SU-DHL-6 (cell line): ENCODE data around the gene TMEM97.

Experiments
- H2AFZ ChIP-seq: fragments of 200-600 bp; sonication (generic); 2 replicates; pipeline ENCODE4 v1.6.1; 2014; ENCODE audit warnings: low read depth, mild to moderate bottlenecking, moderate library complexity, mixed read lengths, antibody characterized with exemption, low read length; ENCODE audit not compliant: severe bottlenecking
- H3F3A ChIP-seq: fragments of 200-600 bp; shearing (Covaris generic); 2 replicates; pipeline ENCODE4 v1.6.0; 2016; ENCODE audit warnings: antibody characterized with exemption, mild to moderate bottlenecking; ENCODE audit not compliant: insufficient read depth
- H3K27ac ChIP-seq: fragments of 200-600 bp; sonication (generic); 2 replicates; pipeline ENCODE4 v1.5.1; 2016; ENCODE audit warnings: low read depth, mild to moderate bottlenecking, low read length, moderate library complexity, mixed read lengths
- H3K27me3 ChIP-seq: fragments of 200-600 bp; sonication (generic), shearing (Covaris generic); 2 replicates; pipeline ENCODE4 v1.6.0; 2014; ENCODE audit warnings: mild to moderate bottlenecking, low read length
- H3K36me3 ChIP-seq: fragments of 200-600 bp; sonication (generic); 2 replicates; pipeline ENCODE4 v1.6.1; 2014; ENCODE audit warnings: mild to moderate bottlenecking, low read length, mixed read lengths
- H3K4me2 ChIP-seq: fragments of 300-600, 200-600 bp; shearing (Covaris generic), sonication (generic); 2 replicates; pipeline ENCODE4 v1.6.0; 2014; ENCODE audit warnings: low read length, low read depth, mild to moderate bottlenecking; ENCODE audit not compliant: poor library complexity, severe bottlenecking
- H3K4me3 ChIP-seq: fragments of 200-600 bp; sonication (generic); 2 replicates; pipeline ENCODE4 v1.5.1; 2014; ENCODE audit warnings: antibody characterized with exemption, low read length, mild to moderate bottlenecking, mixed read lengths; ENCODE audit not compliant: insufficient read depth, poor library complexity, severe bottlenecking
- H3K79me2 ChIP-seq: fragments of 200-600 bp; sonication (generic); 2 replicates; pipeline ENCODE4 v1.6.1; 2014; ENCODE audit warnings: mild to moderate bottlenecking, low read length, moderate library complexity; ENCODE audit not compliant: insufficient read depth
- H3K9ac ChIP-seq: fragments of 200-600 bp; sonication (generic); 2 replicates; pipeline ENCODE4 v1.7.0; 2014; ENCODE audit warnings: mild to moderate bottlenecking, low read length
- H3K9me2 ChIP-seq: fragments of 200-600 bp; sonication (generic); replicated peaks from 2 replicates; pipeline ENCODE4 v1.6.1; 2014; ENCODE audit warnings: low read length; ENCODE audit not compliant: insufficient read depth
- H3K9me3 ChIP-seq: fragments of 200-600 bp; sonication (generic); 2 replicates; pipeline ENCODE4 v1.6.1; 2014; ENCODE audit warnings: low read length, mixed read lengths; ENCODE audit not compliant: insufficient read depth
- H4K20me1 ChIP-seq: fragments of 200-600 bp; sonication (generic); 2 replicates; pipeline ENCODE4 v1.6.1; 2014; ENCODE audit warnings: low read depth, mild to moderate bottlenecking, antibody characterized with exemption, low read length, moderate library complexity, mixed read lengths
- EZH2phosphoT487 ChIP-seq: fragments of 200-600 bp; sonication (generic), shearing (Covaris generic); conservative IDR thresholded peaks from 2 replicates; pipeline ENCODE4 v1.6.1; 2018; ENCODE audit warnings: mild to moderate bottlenecking, antibody characterized with exemption, low read length, moderate library complexity, mixed read lengths
- TF ChIP-seq, protein P1 (sequence below): fragments of 200-600 bp; sonication (generic); IDR thresholded peaks from one replicate; pipeline ENCODE4 v1.5.1; 2017; ENCODE audit warnings: antibody characterized with exemption, mild to moderate bottlenecking, low read length, moderate library complexity; ENCODE audit not compliant: insufficient read depth, poor library complexity, severe bottlenecking

Gene TMEM97

DNA sequence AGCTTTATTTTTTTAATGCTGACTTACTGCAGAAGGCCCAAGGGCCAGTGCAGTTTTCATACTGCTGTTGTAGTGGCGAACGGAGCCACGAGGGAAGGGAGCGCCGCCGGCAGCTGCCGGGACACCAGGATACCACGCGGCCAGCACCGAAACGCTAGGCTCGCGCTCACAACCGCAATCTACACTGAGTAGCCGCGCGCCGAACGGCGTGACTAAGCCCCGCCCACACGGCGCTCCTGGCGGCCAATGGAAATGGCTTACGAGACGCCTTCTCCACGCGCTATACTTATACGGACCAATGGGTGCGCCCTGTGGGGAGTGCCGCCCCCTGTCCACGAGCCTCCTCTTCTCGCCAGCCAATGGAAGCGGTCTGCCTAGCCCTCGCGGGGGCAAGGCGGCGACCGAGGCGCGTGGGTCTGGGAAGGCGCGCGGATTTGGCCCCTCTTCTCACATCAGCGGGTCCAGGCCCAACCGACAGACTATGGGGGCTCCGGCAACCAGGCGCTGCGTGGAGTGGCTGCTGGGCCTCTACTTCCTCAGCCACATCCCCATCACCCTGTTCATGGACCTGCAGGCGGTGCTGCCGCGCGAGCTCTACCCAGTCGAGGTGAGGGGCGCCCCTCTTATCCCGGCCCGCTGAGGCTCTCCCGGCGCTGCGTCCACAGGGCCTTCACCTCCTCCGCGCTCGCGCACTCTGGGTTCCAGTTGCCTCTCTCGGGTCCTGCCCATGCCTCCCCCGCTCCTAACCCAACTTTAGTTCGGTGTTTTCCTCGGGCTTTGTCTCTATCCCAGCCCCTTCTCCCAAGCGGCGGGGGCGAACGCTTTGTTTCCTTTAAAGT, at the start of gene TMEM97:
TMEM97 (plus strand) TSS at position 442 of the 839 bp plus-strand sequence; CDS start at position 482, 40 bp downstream.
- no peaks in the 10 kb centered on the region for H3K36me3 ChIP-seq
- H3K4me3 ChIP-seq = peak within 1 kb of the TSS; percentile 92
- TF ChIP-seq, protein P1, sequence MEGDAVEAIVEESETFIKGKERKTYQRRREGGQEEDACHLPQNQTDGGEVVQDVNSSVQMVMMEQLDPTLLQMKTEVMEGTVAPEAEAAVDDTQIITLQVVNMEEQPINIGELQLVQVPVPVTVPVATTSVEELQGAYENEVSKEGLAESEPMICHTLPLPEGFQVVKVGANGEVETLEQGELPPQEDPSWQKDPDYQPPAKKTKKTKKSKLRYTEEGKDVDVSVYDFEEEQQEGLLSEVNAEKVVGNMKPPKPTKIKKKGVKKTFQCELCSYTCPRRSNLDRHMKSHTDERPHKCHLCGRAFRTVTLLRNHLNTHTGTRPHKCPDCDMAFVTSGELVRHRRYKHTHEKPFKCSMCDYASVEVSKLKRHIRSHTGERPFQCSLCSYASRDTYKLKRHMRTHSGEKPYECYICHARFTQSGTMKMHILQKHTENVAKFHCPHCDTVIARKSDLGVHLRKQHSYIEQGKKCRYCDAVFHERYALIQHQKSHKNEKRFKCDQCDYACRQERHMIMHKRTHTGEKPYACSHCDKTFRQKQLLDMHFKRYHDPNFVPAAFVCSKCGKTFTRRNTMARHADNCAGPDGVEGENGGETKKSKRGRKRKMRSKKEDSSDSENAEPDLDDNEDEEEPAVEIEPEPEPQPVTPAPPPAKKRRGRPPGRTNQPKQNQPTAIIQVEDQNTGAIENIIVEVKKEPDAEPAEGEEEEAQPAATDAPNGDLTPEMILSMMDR = no peak
- no peak for TF ChIP-seq EZH2phosphoT487
- peak within 1 kb of the TSS; percentile 56 for H3K27ac ChIP-seq
- H3F3A ChIP-seq = no peaks in the 10 kb centered on the region
- H3K9me2 ChIP-seq = no peaks in the 10 kb centered on the region
- peak within 1 kb of the TSS; percentile 52 for H2AFZ ChIP-seq
- H4K20me1 ChIP-seq = peaks cover 6% of the 10 kb centered on the region; the same call in 1 of the 2 replicates
- peak within 1 kb of the TSS; percentile 90 for H3K4me2 ChIP-seq
- peak within 1 kb of the TSS; percentile 91 for H3K9ac ChIP-seq
- H3K9me3 ChIP-seq = no peaks in the 10 kb centered on the region
- peaks cover 50% of the 10 kb centered on the region for H3K79me2 ChIP-seq
- H3K27me3 ChIP-seq = no peaks in the 10 kb centered on the region

DNA sequence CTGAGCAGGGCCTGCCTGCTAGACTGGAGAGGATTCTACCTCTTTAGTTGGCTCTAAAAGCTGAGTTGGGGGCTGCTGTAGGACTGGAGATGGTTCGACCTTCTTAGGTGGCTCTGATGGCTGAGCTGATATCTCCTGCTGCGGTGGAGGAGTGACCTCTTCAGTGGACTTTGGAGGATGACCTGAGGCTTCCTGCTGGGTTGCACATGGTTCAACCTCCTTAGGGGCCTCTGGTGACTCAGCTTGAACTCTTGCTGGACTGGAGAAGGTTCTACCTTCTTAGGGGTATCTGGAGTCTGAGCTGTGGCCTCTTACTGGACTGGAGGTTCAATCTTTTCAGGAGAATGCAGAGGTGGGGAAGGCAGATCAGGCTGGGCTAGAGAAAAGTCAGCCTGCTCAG, 48.9 kb upstream of the TMEM97 start:
- Histone ChIP-seq H3K27me3 (no peaks in the 10 kb centered on the region), H3K27ac (no peak overlapping the region), H3F3A (no peaks in the 10 kb centered on the region), H3K9me3 (no peaks in the 10 kb centered on the region), H4K20me1 (no peaks in the 10 kb centered on the region), H3K79me2 (no peaks in the 10 kb centered on the region), H2AFZ (no peak overlapping the region), H3K9me2 (no peaks in the 10 kb centered on the region), H3K4me2 (no peak overlapping the region), H3K36me3 (no peaks in the 10 kb centered on the region), H3K4me3 (no peak overlapping the region), H3K9ac (no peak overlapping the region)
- TF ChIP-seq, protein P1 = no peak
- no peak for TF ChIP-seq EZH2phosphoT487

DNA sequence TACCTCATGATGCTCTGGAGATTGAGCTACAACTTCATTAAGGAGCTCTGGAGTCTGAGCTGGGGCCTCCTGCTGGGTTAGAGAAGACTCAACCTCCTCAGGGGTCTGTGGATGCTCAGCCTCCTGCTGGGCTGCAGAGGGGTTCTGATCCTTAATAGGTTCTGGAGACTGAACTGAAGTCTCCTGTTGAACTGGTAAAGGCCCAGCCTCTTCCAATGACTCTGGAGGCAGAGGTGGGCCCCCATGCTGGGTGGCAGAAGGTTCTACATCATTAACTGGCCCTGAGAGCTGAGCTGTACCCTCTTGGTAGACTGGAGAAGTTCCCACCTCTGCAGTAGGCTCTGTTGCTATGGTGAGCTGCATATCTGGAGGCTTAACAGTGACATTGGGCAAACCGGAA, 48.1 kb upstream of the TMEM97 start:
- no peak overlapping the region for H3K4me2 ChIP-seq
- H2AFZ ChIP-seq = no peak overlapping the region
- no peak overlapping the region for H3K27ac ChIP-seq
- no peaks in the 10 kb centered on the region for H3K27me3 ChIP-seq
- no peaks in the 10 kb centered on the region for H3K79me2 ChIP-seq
- no peaks in the 10 kb centered on the region for H3K36me3 ChIP-seq
- H3K4me3 ChIP-seq = no peak overlapping the region
- no peak overlapping the region for H3K9ac ChIP-seq
- H3K9me2 ChIP-seq = no peaks in the 10 kb centered on the region
- H3K9me3 ChIP-seq = no peaks in the 10 kb centered on the region
- no peaks in the 10 kb centered on the region for H4K20me1 ChIP-seq
- TF ChIP-seq, protein P1 = no peak
- no peak for TF ChIP-seq EZH2phosphoT487
- no peaks in the 10 kb centered on the region for H3F3A ChIP-seq
